Epithelial cell of proximal tubule (primary cell): Measurements from ENCODE around the gene ZNF787. TPM values are rescaled to one million over a fixed set of nuclear protein-coding genes. Genes with fewer than 3 reads are reported as not detected.
A peak's percentile ranks its signal among the peaks of the same experiment; 100 is the strongest.

Source experiments
- DNase-seq: peaks from one replicate; pipeline ENCODE4 v3.0.0-alpha.2; 2011; ENCODE audit warnings: low read depth
- H3K4me3 ChIP-seq: 2 replicates; pipeline ENCODE4 v1.5.1; 2011; ENCODE audit warnings: low read depth, mild to moderate bottlenecking, low read length
- CTCF ChIP-seq: conservative IDR thresholded peaks from 2 replicates; pipeline ENCODE4 v1.5.1; 2012; ENCODE audit warnings: low read depth, mild to moderate bottlenecking, low read length
- total RNA-seq: library from RNA; depleted of rRNA; stranded (reverse); fragments of >200 nt; gene quantifications from 2 replicates; pipeline ENCODE4 v1.2.3, GENCODE V29; 2015

Gene ZNF787
- total RNA-seq, 1 donor from 2014 or later = 19.6 TPM

GRCh38 chr19:56144831-56145230 lies 23.7 kb upstream of the ZNF787 start:
- TF ChIP-seq CTCF = no peak
- H3K4me3 ChIP-seq = no peak overlapping the region
- DNase-seq = no peak

DNA sequence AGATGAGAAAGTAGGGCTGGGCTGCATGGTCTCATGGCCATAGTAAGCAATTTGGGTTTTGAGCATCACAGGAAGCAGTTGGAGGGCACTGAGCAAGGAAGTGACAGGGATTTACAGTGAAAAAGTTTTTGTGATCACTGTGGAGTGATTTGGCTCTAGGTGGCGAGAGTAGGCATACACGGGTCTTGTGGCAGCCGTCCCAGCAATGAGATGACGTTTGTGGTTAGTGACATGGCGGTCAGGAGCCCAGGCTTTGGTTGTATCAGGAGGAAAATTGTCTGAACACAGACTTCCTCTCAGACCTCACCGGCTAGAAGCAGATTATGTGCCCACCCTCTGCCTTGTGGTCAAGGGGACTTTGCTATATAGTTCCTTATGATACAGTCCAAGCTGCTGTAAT lies 23.3 kb upstream of the ZNF787 start:
- no peak for DNase-seq
- H3K4me3 ChIP-seq = no peak overlapping the region
- TF ChIP-seq CTCF = no peak

GRCh38 chr19:56142897-56143434 lies 21.9 kb upstream of the ZNF787 start:
- TF ChIP-seq CTCF = no peak
- DNase-seq = no peak
- H3K4me3 ChIP-seq = no peak overlapping the region

- H3K4me3 ChIP-seq = peak overlapping the region; percentile 63
- DNase-seq = no peak
- TF ChIP-seq CTCF = no peak
Measured at GRCh38 chr19:56142087-56142787, 21.1 kb upstream of the ZNF787 start.

GRCh38 chr19:56141417-56141993 lies 20.4 kb upstream of the ZNF787 start:
- TF ChIP-seq CTCF = no peak
- DNase-seq = no peak
- peak overlapping the region; percentile 63 for H3K4me3 ChIP-seq

GRCh38 chr19:56140583-56141416 lies 19.7 kb upstream of the ZNF787 start, which contains the start of gene ZNF444:
Gene ZNF444, plus strand, starts transcription at chr19:56141287. Its CDS starts 5,625 bp downstream, at chr19:56146912.
- DNase-seq = peak; percentile 91
- H3K4me3 ChIP-seq = peak within 1 kb of the TSS; percentile 63
- no peak for TF ChIP-seq CTCF
